GM19438 (cell line): ENCODE measurements around the gene CPXM2.

Experiments
- ATAC-seq: cut with Tn5 transposase; IDR thresholded peaks from one replicate; pipeline ENCODE4 v1.9.1; 2021; ENCODE audit warnings: low read depth; ENCODE audit not compliant: unreplicated experiment

Gene CPXM2

GRCh38 chr10:123891144-123892071, at the start of gene CPXM2:
TSS of gene CPXM2 (minus strand) at chr10:123891807. CDS start at chr10:123891659, 148 bp downstream.
- no peak for ATAC-seq

- ATAC-seq, result no peak
Measured at GRCh38 chr10:123939591-123939990, 48.0 kb upstream of the CPXM2 start.

- no peak for ATAC-seq
Measured at GRCh38 chr10:123938890-123939289, 47.3 kb upstream of the CPXM2 start.

GRCh38 chr10:123936426-123936825, 44.8 kb upstream of the CPXM2 start:
- no peak for ATAC-seq

GRCh38 chr10:123935680-123936079, 44.1 kb upstream of the CPXM2 start:
- no peak for ATAC-seq

- no peak for ATAC-seq
Measured at GRCh38 chr10:123934846-123935245, 43.2 kb upstream of the CPXM2 start.

- no peak for ATAC-seq
Measured at GRCh38 chr10:123930340-123931001, 38.9 kb upstream of the CPXM2 start.

GRCh38 chr10:123929791-123930190, 38.2 kb upstream of the CPXM2 start:
- no peak for ATAC-seq

GRCh38 chr10:123928427-123928826, 36.8 kb upstream of the CPXM2 start:
- no peak for ATAC-seq

GRCh38 chr10:123926401-123927264, 35.0 kb upstream of the CPXM2 start:
- ATAC-seq, result no peak

GRCh38 chr10:123922126-123922525, 30.5 kb upstream of the CPXM2 start:
- ATAC-seq, result no peak

GRCh38 chr10:123916775-123917174, 25.2 kb upstream of the CPXM2 start:
- ATAC-seq, result no peak

- ATAC-seq, result no peak
Measured at GRCh38 chr10:123913688-123914268, 22.2 kb upstream of the CPXM2 start.

GRCh38 chr10:123912871-123913270, 21.3 kb upstream of the CPXM2 start:
- ATAC-seq, result no peak

GRCh38 chr10:123912466-123912865, 20.9 kb upstream of the CPXM2 start:
- no peak for ATAC-seq

GRCh38 chr10:123911866-123912265, 20.3 kb upstream of the CPXM2 start:
- no peak for ATAC-seq

GRCh38 chr10:123909866-123910265, 18.3 kb upstream of the CPXM2 start:
- ATAC-seq, result no peak

GRCh38 chr10:123909426-123909825, 17.8 kb upstream of the CPXM2 start:
- no peak for ATAC-seq

- ATAC-seq, result no peak
Measured at GRCh38 chr10:123908379-123908778, 16.8 kb upstream of the CPXM2 start.

GRCh38 chr10:123906884-123907652, 15.5 kb upstream of the CPXM2 start:
- no peak for ATAC-seq
